Measurements from ENCODE around the gene TNK2.

DNA sequence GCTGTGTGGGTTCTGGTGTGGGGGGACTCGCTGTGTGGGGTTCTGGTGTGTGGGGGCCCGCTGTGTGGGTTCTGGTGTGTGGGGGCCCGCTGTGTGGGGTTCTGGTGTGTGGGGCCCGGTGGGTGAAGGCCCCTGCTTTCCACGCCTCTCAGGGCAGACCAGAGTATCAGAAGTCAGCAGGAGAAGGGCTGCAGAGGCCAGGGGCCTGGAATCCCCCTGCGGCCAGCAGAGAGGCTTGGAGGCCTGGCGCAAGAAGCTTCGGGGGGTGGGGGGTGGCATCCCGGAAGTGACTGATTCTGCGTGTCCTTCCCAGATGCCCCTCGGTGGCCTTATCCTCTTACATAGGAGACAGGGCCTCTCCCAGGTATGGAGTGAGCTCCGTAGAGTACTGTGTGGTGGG is 37.4 kb downstream of the TNK2 start:
- TF ChIP-seq, protein P1, sequence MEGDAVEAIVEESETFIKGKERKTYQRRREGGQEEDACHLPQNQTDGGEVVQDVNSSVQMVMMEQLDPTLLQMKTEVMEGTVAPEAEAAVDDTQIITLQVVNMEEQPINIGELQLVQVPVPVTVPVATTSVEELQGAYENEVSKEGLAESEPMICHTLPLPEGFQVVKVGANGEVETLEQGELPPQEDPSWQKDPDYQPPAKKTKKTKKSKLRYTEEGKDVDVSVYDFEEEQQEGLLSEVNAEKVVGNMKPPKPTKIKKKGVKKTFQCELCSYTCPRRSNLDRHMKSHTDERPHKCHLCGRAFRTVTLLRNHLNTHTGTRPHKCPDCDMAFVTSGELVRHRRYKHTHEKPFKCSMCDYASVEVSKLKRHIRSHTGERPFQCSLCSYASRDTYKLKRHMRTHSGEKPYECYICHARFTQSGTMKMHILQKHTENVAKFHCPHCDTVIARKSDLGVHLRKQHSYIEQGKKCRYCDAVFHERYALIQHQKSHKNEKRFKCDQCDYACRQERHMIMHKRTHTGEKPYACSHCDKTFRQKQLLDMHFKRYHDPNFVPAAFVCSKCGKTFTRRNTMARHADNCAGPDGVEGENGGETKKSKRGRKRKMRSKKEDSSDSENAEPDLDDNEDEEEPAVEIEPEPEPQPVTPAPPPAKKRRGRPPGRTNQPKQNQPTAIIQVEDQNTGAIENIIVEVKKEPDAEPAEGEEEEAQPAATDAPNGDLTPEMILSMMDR (IDR thresholded peaks at IDR 0.05 in 2 of 3, conservative IDR thresholded peaks at IDR 0.05 in 1 of 3; ENCODE audit: borderline replicate concordance in 1 of 3, insufficient read depth in 1 of 3, low read depth in 2 of 3, low read length in 2 of 3): no peak
- TF ChIP-seq SP1 (IDR thresholded peaks at IDR 0.05; ENCODE audit: low read depth) (no peak), EZH2phosphoT487 (IDR thresholded peaks at IDR 0.05; ENCODE audit: borderline replicate concordance) (no peak), POLR2A (IDR thresholded peaks at IDR 0.05; ENCODE audit: borderline replicate concordance, extremely low read depth, insufficient read depth, insufficient read length) (no peak), POLR2AphosphoS5 (IDR thresholded peaks at IDR 0.05; ENCODE audit: low read depth, low read length) (no peak), TCF7L2 (IDR thresholded peaks at IDR 0.05; ENCODE audit: borderline replicate concordance, extremely low read depth, insufficient read depth, insufficient read length) (no peak), ZFX (IDR thresholded peaks at IDR 0.05) (no peak), RAD21 (IDR thresholded peaks at IDR 0.05; ENCODE audit: low read depth) (no peak), EZH2 (IDR thresholded peaks at IDR 0.05) (no peak), ZNF274 (IDR thresholded peaks at IDR 0.05; ENCODE audit: low read depth, low read length) (no peak)
- TF ChIP-seq, protein P2, sequence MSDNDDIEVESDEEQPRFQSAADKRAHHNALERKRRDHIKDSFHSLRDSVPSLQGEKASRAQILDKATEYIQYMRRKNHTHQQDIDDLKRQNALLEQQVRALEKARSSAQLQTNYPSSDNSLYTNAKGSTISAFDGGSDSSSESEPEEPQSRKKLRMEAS (IDR thresholded peaks at IDR 0.05): no peak
- TF ChIP-seq, protein P3, sequence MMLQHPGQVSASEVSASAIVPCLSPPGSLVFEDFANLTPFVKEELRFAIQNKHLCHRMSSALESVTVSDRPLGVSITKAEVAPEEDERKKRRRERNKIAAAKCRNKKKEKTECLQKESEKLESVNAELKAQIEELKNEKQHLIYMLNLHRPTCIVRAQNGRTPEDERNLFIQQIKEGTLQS (IDR thresholded peaks at IDR 0.05): no peak

Data from HCT116 (cell line).